GM18526 (cell line): ENCODE data around the gene MCRIP2.

Experiments used
- POLR2A ChIP-seq: IDR thresholded peaks from 3 replicates; pipeline ENCODE4 v1.6.1; 2011; ENCODE audit not compliant: insufficient read length; ENCODE audit errors: extremely low read depth

MCRIP2 gene

GRCh38 chr16:609316-609715, 32.3 kb upstream of the MCRIP2 start:
- TF ChIP-seq POLR2A: no peak

- TF ChIP-seq POLR2A: no peak
Measured at GRCh38 chr16:609984-610383, 31.6 kb upstream of the MCRIP2 start.

- no peak for TF ChIP-seq POLR2A
Measured at GRCh38 chr16:610513-611381, 30.9 kb upstream of the MCRIP2 start.

DNA sequence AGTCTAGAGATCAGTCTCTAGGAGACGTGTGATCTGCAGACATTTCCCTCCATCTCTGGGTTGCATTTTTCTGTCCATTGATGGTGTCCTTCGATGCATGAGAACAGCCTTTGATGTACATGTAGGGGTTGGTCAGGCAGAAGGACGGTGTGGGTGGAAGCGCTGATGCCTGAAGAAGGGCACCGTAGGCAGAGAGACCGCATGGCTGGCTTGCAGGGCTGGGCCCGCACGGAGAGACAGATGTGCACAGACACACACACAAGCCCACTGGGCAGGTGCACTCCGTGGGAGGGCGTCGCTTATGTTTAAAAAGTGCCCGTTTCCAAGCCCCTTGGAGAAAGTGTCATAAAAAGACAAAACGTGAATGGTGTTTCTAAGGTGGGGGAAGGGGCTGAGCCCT, 26.5 kb upstream of the MCRIP2 start:
- TF ChIP-seq POLR2A: no peak

DNA sequence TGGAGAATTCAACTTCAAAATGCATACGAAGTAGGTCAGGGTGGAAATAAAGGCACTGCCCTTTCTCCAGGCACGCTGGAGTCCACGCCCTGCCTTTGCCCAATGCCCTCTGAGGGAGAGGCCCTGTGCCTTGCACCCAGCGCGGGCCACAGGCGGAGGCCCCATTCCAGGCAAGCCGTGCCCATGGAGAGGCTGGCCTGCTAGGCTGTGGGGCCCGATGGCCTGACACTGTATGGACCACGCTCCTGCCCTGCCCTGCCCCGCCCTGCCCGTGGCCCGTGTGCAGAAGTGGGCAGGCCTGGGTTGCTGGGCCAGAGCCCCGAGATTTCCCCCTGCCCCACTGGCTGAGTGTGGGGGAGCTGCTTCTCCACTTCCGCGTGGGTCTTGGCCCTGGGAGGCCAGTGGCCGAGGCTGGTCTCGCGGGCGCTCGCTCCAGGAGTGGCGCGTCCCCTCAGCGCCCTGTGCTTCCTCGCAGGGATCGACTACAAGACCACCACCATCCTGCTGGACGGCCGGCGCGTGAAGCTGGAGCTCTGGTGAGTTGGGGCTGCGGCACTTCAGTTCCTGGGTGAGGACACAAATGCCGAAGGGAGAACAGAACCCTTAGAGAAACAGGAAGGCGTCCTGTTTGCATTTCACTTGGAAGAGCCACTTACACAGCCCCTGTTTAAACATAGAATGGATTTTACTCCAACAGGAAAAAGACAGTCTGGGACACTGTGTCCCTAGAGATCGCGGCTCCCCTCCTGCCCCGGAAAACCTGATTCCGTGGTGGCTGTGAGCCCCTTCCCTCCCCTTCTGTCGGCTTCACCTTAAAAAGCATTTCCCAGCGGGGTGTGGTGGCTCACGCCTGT, 24.7 kb upstream of the MCRIP2 start:
- TF ChIP-seq POLR2A: no peak

GRCh38 chr16:617855-618254, 23.8 kb upstream of the MCRIP2 start:
- TF ChIP-seq POLR2A: no peak

- no peak for TF ChIP-seq POLR2A
Measured at GRCh38 chr16:619476-620100, 22.0 kb upstream of the MCRIP2 start.

DNA sequence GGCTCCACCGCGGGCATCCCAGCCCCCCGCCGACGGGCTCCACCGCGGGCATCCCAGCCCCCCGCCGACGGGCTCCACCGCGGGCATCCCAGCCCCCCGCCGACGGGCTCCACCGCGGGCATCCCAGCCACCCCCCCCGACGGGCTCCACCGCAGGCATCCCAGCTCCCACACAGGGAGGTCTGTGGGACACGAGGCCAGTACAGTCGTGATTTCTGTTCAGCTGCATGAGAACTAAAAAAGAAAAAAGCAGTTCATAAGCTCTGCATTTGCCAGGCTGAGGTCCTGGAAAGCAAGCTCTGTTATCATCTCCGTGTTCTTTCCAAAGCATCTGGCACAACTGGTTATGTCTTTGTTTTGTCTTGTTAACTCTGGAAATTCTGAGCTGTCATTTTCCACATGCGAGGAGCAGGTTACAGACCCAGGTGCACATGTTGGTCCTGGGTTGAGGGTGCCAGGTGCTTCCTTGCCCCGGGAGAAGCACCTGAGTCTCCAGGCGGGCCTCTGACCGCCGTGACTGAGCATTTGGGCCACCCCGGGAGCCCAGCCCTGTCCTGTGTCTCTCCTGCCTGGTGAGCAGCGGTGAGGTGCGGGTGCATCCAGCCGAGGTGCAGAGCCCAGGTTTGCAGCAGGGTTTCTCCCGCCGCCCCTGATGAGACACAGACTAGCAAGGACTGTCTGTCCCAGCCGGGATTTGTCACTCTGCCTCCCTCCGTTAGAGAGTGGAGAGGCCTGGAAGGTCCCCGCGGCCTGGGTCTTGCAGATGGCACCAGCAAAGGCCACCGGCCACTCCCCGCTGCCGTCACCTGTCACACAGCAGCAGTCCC, 20.7 kb upstream of the MCRIP2 start:
- no peak for TF ChIP-seq POLR2A

GRCh38 chr16:621526-622105, 20.0 kb upstream of the MCRIP2 start:
- no peak for TF ChIP-seq POLR2A

DNA sequence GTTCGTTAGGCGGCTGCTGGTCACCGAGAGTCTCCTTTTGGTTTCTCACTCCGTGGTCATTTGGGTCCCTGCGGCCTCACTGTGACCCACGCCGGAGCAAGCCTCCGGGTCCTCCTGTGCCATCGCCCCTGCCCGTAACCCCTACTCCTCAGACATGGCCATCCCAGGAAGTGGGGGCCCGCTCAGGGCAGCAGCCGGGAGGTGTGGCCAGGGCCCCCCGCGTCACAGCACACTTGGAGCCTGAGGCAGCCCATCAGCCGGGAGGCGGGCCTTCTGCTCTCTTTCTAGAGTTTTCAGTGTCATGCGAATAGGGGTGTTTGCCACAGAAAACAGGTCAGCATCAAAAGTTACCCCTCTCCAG, 18.7 kb upstream of the MCRIP2 start:
- no peak for TF ChIP-seq POLR2A

- TF ChIP-seq POLR2A: no peak
Measured at GRCh38 chr16:624526-625070, 17.0 kb upstream of the MCRIP2 start.

DNA sequence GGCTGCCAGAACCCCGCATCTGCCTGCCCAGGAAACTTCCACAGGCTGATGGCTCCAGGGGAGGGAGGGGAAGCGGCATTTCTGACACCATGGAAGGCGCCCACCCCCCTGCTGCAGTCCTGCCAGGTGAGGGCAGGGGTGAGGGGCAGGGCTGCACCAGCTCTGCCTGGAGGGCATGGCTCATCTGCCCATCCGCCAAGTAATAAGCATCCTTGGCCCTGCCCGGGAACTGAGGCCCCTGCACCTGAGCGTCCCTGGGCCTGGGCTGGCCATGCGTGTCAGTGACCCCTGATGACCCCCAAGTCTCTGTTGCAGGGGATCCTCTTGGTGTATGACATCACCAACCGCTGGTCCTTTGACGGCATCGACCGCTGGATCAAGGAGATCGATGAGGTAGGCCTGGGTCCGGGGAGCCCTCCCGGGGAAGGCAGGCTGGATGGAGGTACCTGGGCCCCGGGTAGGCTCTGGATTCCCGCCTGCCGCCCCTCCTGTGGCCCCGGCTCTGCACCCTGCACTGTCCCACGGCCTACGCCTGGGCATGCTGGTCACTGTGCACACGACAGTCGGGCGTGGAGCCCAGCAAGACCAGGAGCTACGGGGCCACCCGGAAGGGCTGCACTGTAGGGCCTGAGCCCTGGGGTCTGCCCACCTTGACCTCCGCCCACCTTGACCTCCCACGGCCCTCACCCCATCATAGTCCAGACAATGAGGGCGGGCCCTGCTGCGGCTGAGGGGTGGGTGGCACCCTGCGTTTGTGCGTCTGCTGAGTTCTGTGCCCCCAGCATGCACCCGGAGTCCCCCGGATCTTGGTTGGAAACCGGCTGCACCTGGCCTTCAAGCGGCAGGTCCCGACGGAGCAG, 16.3 kb upstream of the MCRIP2 start:
- TF ChIP-seq POLR2A: no peak

DNA sequence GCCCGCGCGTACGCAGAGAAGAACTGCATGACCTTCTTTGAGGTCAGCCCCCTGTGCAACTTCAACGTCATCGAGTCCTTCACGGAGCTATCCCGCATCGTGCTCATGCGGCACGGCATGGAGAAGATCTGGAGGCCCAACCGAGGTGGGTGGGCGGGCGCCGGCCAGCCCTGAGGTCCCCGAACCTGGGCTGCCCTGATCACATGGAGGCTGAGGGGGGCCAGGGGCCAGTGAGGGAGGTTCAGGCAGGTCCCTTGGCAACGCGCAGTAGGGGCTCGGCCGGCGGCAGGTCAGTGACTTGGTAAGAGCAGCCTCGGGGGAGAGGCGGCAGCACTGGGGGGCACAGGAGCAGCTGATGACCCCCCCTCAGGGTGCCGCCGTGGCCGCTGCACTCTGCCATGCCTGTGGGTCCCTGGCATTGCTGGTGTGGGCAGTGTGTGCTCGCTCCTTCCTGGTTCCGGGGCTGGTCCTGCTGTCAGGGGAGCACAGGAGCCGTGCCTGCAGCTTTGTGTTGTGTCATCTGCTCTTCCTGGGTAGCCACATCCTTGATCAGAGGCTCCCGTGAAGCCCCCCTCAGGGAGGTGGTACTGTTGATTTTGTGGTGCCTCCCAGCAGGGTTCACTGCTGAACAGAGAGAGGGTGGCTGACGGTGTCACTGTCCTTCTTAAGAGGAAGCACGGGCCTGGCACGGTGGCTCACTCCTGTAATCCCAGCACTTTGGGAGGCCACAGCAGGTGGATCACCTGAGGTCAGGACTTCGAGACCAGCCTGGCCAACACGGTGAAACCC, 15.5 kb upstream of the MCRIP2 start:
- no peak for TF ChIP-seq POLR2A
